ENCODE results near the gene SLC25A1. TPM values are rescaled to one million over a fixed set of nuclear protein-coding genes. Genes with fewer than 3 reads are reported as not detected.

SLC25A1 gene
- total RNA-seq, 5 donors from 2014 or later (not counting 1 experiment from before 2014, with no cell fraction given) = 24.1 to 52.9 (median 45.7) TPM

DNA sequence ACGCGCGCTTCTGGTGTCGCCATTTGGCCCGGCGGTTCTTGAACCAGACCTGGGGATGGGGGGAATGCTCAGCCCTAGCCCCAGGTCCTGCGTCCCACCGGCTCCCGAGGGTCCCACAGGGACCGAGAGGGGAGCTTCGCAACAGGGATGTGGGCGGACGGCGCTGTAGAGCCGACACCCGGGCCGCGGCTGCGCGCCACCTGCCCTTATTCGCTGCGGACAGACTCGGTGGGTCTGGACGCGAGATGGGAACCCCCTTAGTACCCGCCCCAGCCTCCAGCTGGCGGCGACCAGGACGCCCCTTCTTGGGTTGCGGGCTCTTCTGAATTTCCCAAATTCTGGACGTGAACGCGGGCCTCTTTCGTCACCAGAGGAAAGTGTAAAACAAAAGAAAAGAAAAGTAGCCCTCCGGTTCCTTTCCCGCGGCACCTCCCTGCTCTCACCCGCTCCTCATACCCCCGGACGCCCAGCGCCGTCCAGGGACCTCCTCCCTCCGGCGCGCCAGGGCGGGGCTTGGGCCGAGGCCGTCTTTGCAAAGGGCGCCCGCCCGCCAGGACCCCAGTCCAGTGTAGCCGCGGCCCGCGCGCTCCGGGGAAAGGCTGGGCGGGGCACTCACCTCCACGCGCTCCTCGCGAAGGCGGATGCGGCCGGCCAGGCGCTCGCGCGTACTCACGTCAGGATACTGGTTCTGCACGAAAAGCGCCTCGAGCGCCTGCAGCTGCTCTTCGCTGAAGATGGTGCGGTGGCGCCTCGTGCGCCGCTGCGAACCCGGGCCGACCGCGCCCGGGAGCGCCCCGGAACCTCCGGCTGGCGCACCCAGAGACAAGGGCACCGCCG is 29.3 kb downstream of the SLC25A1 start:
- WGBS (ENCODE audit: insufficient coverage) = 5% methylated on average over 92 of the region's 92 CpGs
- Histone ChIP-seq H3K9me3 (no peaks in the 10 kb centered on the region), H3K4me3 (ENCODE audit: control insufficient read depth in 1 of 2, extremely low read depth in 1 of 2, low read length in 1 of 2) (peak overlapping the region; percentile 17 to 33), H3K27ac (ENCODE audit: low read length) (no peak overlapping the region), H3K27me3 (replicated peaks in 1 of 2; ENCODE audit: control insufficient read depth in 2 of 2, extremely low read depth in 1 of 2, insufficient read depth in 2 of 2, low read length in 1 of 2) (peaks cover 8 to 54% of the 10 kb centered on the region in 2 experiments), H3K36me3 (ENCODE audit: control insufficient read depth in 2 of 2, extremely low read depth in 1 of 2, insufficient read depth in 1 of 2, low read length in 1 of 2) (no peaks in the 10 kb centered on the region), H3K4me1 (ENCODE audit: control insufficient read depth in 1 of 2, extremely low read depth in 1 of 2, insufficient read depth in 2 of 2, low read length in 2 of 2) (peaks cover 0 to 15% of the 10 kb centered on the region in 2 experiments)
- peak overlapping the region; percentile 34 to 56 (median 51) for H3K4me3 Mint-ChIP-seq
- ChIA-PET POLR2A (interaction anchor here in 1 of 2 donors (0.6 kb wide), 1 partner anchor 272 kb away, joined by 5 read pairs; no protein-coding TSS in a partner anchor), CTCF (interaction anchor here in 1 of 2 donors (0.6 kb wide), 1 partner anchor 745 kb away, joined by 4 read pairs; no protein-coding TSS in a partner anchor)
- H3K36me3 Mint-ChIP-seq = no peaks in the 10 kb centered on the region
- no peaks in the 10 kb centered on the region for H3K9me3 Mint-ChIP-seq
- peaks cover 25 to 52% of the 10 kb centered on the region in 2 donors for H3K27me3 Mint-ChIP-seq
- ATAC-seq (replicated peaks in 1 of 4) = peak; percentile 24 to 44 (median 34)
- H3K27ac Mint-ChIP-seq = no peak overlapping the region
- peaks cover 14 to 20% (median 18%) of the 10 kb centered on the region in 3 donors for H3K4me1 Mint-ChIP-seq
- peak in 32 of 35 experiments; percentile 7 to 59 (median 31) for DNase-seq

DNA sequence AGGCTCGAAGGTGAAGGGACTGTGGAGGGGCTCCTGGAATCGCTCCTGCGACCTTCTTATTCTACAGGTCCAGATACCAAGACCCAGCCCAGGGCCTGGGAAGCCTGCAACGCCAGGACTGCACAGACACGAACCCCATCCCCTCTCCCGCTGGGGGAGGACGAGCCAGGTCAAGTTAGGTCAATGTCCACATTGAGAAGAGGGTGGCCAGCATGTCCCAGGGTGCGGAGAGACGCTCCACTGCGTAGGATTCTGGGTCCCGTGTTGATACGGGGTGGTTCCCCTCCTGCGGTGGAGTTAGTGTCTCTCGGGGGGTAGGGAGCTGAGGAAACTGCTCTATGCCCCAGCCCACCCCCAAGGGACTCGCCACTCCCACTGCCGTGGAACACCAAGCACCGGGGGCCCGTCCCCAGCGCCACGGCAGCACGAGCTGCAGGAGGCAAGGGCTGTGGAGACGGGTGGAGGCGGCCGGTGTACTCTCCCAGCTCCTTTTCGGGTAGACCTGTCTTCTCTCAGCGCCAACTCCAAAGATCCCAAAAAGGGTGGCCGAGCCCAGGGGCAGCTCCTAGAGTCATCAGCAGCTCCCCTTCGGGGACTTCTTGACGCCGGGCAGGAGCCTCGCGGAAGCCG is 30.0 kb downstream of the SLC25A1 start:
- Histone ChIP-seq H3K27ac (ENCODE audit: low read length) (no peak overlapping the region), H3K9me3 (no peaks in the 10 kb centered on the region), H3K4me3 (ENCODE audit: control insufficient read depth in 1 of 2, extremely low read depth in 1 of 2, low read length in 1 of 2) (no peak overlapping the region), H3K4me1 (ENCODE audit: control insufficient read depth in 1 of 2, extremely low read depth in 1 of 2, insufficient read depth in 2 of 2, low read length in 2 of 2) (peaks cover 3 to 22% of the 10 kb centered on the region in 2 experiments), H3K27me3 (replicated peaks in 1 of 2; ENCODE audit: control insufficient read depth in 2 of 2, extremely low read depth in 1 of 2, insufficient read depth in 2 of 2, low read length in 1 of 2) (peaks cover 8 to 52% of the 10 kb centered on the region in 2 experiments), H3K36me3 (ENCODE audit: control insufficient read depth in 2 of 2, extremely low read depth in 1 of 2, insufficient read depth in 1 of 2, low read length in 1 of 2) (no peaks in the 10 kb centered on the region)
- ChIA-PET POLR2A (no interaction called here), CTCF (interaction anchor here in 1 of 2 donors (0.6 kb wide), 1 partner anchor 746 kb away, joined by 4 read pairs; no protein-coding TSS in a partner anchor)
- no peak overlapping the region for H3K27ac Mint-ChIP-seq
- 43% methylated on average over 27 of the region's 33 CpGs for WGBS (ENCODE audit: insufficient coverage)
- peak overlapping the region in 2 of 3 donors; percentile 17 to 51 for H3K4me3 Mint-ChIP-seq
- DNase-seq = no peak
- peaks cover 21 to 48% of the 10 kb centered on the region in 2 donors for H3K27me3 Mint-ChIP-seq
- H3K9me3 Mint-ChIP-seq = no peaks in the 10 kb centered on the region
- ATAC-seq (replicated peaks in 1 of 4) = no peak
- no peaks in the 10 kb centered on the region for H3K36me3 Mint-ChIP-seq
- peaks cover 21 to 24% (median 24%) of the 10 kb centered on the region in 3 donors for H3K4me1 Mint-ChIP-seq

DNA sequence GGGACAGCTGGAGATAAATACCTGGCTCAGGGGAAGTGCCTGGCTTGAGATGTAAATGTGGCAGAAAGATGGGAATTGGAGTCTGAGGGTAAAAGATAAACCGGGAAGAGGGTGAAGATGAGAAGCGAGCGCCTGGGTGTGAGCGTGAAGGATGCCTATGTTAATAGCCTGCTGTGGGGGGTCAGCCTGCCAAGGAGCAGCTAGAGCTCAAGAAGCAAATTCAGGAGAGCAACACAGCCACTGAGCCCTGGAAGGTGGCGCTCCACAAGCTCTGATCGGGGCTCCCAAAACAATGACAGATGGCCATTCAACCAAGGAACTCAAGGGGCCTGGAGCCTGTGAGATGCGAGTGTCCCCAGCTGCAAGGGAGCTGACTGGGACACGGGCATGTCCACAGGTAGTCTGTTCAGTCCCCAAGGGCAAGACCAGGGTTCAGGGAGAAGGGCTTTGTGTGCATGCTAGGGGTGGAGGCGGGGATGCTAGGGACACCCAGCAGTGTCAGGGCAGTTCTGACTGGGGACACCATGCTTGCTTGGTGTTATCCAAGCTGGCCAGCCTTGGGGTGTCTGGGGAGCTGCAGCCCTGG is 31.2 kb downstream of the SLC25A1 start:
- Mint-ChIP-seq H3K36me3 (no peaks in the 10 kb centered on the region), H3K27ac (no peak overlapping the region), H3K9me3 (no peaks in the 10 kb centered on the region), H3K4me1 (peaks cover 22 to 35% (median 31%) of the 10 kb centered on the region in 3 donors), H3K27me3 (peaks cover 15 to 39% of the 10 kb centered on the region in 2 donors), H3K4me3 (no peak overlapping the region)
- no peak for ATAC-seq (replicated peaks in 1 of 4)
- H3K9me3 ChIP-seq = no peaks in the 10 kb centered on the region
- DNase-seq = no peak
- peaks cover 3 to 28% of the 10 kb centered on the region in 2 experiments for H3K4me1 ChIP-seq (ENCODE audit: control insufficient read depth in 1 of 2, extremely low read depth in 1 of 2, insufficient read depth in 2 of 2, low read length in 2 of 2)
- WGBS (ENCODE audit: insufficient coverage) = 55% methylated on average over 9 of the region's 9 CpGs
- peaks cover 0 to 4% of the 10 kb centered on the region in 2 donors for H3K36me3 ChIP-seq (ENCODE audit: control insufficient read depth in 2 of 2, extremely low read depth in 1 of 2, insufficient read depth in 1 of 2, low read length in 1 of 2)
- no peak overlapping the region for H3K4me3 ChIP-seq (ENCODE audit: control insufficient read depth in 1 of 2, extremely low read depth in 1 of 2, low read length in 1 of 2)
- H3K27ac ChIP-seq (ENCODE audit: low read length) = no peak overlapping the region
- POLR2A ChIA-PET = interaction anchor here in 1 of 2 donors (0.6 kb wide), 1 partner anchor 34 kb away, joined by 3 read pairs; no protein-coding TSS in a partner anchor
- peaks cover 8 to 40% of the 10 kb centered on the region in 2 experiments for H3K27me3 ChIP-seq (replicated peaks in 1 of 2; ENCODE audit: control insufficient read depth in 2 of 2, extremely low read depth in 1 of 2, insufficient read depth in 2 of 2, low read length in 1 of 2)
- CTCF ChIA-PET = no interaction called here

DNA sequence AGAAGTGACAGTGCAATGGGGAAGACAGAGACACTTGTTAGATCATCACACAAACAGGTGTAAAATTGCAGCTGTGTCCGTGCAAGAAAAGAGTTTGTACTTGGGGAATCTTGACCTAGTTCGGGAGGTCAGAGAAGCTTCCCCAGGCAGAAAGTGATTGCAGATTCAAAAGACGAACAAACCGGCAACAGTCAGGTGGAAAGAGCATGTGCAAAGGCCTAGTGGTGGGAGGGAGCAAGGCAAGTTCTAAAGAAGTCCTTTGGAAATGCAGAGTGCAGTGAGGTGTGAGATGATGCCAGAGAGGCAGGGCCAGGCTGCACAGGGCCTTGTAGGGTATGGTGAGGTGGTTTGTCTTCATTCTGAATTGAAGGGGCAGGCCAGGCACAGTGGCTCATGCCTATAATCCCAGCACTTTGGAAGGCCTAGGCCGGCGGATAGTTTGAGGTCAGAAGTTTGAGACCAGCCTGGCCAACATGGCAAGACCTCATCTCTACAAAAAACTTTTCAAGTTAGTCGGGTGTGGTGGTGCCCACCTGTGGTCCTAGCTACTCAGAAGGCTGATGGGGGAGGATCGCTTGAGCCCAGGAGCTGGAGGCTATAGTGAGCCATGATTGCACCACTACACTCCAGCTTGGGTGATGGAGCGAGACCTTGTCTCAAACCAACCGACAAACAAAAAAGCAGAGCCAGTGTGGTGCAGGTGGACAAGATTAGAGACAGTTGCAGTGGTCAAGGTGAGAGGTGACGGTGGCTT is 32.1 kb downstream of the SLC25A1 start:
- no peak for ATAC-seq (replicated peaks in 1 of 4)
- H3K36me3 ChIP-seq (ENCODE audit: control insufficient read depth in 2 of 2, extremely low read depth in 1 of 2, insufficient read depth in 1 of 2, low read length in 1 of 2) = peaks cover 5 to 12% of the 10 kb centered on the region in 2 donors
- H3K27ac ChIP-seq (ENCODE audit: low read length) = no peak overlapping the region
- H3K4me3 Mint-ChIP-seq = no peak overlapping the region
- H3K4me3 ChIP-seq (ENCODE audit: control insufficient read depth in 1 of 2, extremely low read depth in 1 of 2, low read length in 1 of 2) = no peak overlapping the region
- WGBS (ENCODE audit: insufficient coverage) = 79% methylated on average over 8 of the region's 11 CpGs
- peaks cover 7 to 30% of the 10 kb centered on the region in 2 donors for H3K27me3 Mint-ChIP-seq
- no peaks in the 10 kb centered on the region for H3K9me3 Mint-ChIP-seq
- H3K27me3 ChIP-seq (replicated peaks in 1 of 2; ENCODE audit: control insufficient read depth in 2 of 2, extremely low read depth in 1 of 2, insufficient read depth in 2 of 2, low read length in 1 of 2) = peaks cover 4 to 31% of the 10 kb centered on the region in 2 experiments
- POLR2A ChIA-PET = interaction anchor here in 1 of 2 donors (0.6 kb wide), 1 partner anchor 33 kb away, joined by 3 read pairs; no protein-coding TSS in a partner anchor
- no peak for DNase-seq
- CTCF ChIA-PET = interaction anchor here in 1 of 2 donors (3.2 kb wide), 1 partner anchor 484 kb away, joined by 25 read pairs; no protein-coding TSS in a partner anchor
- no peak overlapping the region for H3K27ac Mint-ChIP-seq
- no peaks in the 10 kb centered on the region for H3K9me3 ChIP-seq
- peaks cover 3 to 30% of the 10 kb centered on the region in 2 experiments for H3K4me1 ChIP-seq (ENCODE audit: control insufficient read depth in 1 of 2, extremely low read depth in 1 of 2, insufficient read depth in 2 of 2, low read length in 2 of 2)
- H3K36me3 Mint-ChIP-seq = peaks cover under 1% of the 10 kb centered on the region
- H3K4me1 Mint-ChIP-seq = peaks cover 22 to 34% (median 28%) of the 10 kb centered on the region in 3 donors

DNA sequence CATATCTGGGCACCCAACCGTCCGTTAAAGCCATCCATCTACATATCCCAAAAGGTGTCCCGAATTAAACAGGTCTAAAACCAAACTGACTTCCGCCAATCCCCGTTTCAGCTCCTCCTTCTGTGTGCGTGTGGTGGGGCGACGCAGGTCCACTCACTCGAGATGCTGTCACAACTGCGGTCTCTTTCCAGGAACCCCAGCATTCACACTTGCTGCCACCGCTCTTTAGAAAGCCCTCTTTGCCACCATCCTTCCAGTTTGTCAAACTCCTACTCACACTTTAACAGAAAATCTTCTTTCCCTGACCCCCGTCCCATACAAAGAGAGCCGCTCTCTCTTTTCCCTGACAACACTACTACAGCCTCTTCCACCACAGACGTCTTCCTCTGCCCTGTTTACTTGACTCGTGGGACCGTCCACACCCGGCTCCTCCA is 34.6 kb downstream of the SLC25A1 start:
- H3K27me3 Mint-ChIP-seq = peaks cover 0 to 20% of the 10 kb centered on the region in 2 donors
- H3K27ac ChIP-seq (ENCODE audit: low read length) = peak overlapping the region; percentile 82
- ATAC-seq (replicated peaks in 1 of 4) = peak in 2 of 4 experiments; percentile 3 to 15
- peak overlapping the region; percentile 95 for H3K27ac Mint-ChIP-seq
- POLR2A ChIA-PET = interaction anchor here in 1 of 2 donors (0.6 kb wide), 1 partner anchor 238 kb away, joined by 4 read pairs; no protein-coding TSS in a partner anchor
- H3K36me3 Mint-ChIP-seq = peaks cover 18% of the 10 kb centered on the region
- peaks cover 3 to 18% of the 10 kb centered on the region in 2 experiments for H3K4me1 ChIP-seq (ENCODE audit: control insufficient read depth in 1 of 2, extremely low read depth in 1 of 2, insufficient read depth in 2 of 2, low read length in 2 of 2)
- CTCF ChIA-PET = interaction anchor here (0.6 to 3.2 kb wide), 10 partner anchors 10 to 586 kb away, joined by 3 to 25 read pairs (median 4); partner anchors contain the start of gene CDC45 (in 1 of the 2)
- 2% methylated on average over 14 of the region's 17 CpGs for WGBS (ENCODE audit: insufficient coverage)
- no peaks in the 10 kb centered on the region for H3K9me3 ChIP-seq
- H3K4me3 ChIP-seq (ENCODE audit: control insufficient read depth in 1 of 2, extremely low read depth in 1 of 2, low read length in 1 of 2) = peak overlapping the region; percentile 73 to 91
- H3K4me3 Mint-ChIP-seq = peak overlapping the region; percentile 98 to 100 (median 99)
- H3K9me3 Mint-ChIP-seq = no peaks in the 10 kb centered on the region
- H3K36me3 ChIP-seq (ENCODE audit: control insufficient read depth in 2 of 2, extremely low read depth in 1 of 2, insufficient read depth in 1 of 2, low read length in 1 of 2) = peaks cover 14 to 36% of the 10 kb centered on the region in 2 donors
- peak in 28 of 35 experiments; percentile 16 to 56 (median 32) for DNase-seq
- peaks cover 16 to 28% (median 23%) of the 10 kb centered on the region in 3 donors for H3K4me1 Mint-ChIP-seq
- H3K27me3 ChIP-seq (replicated peaks in 1 of 2; ENCODE audit: control insufficient read depth in 2 of 2, extremely low read depth in 1 of 2, insufficient read depth in 2 of 2, low read length in 1 of 2) = peaks cover 2 to 18% of the 10 kb centered on the region in 2 experiments

All from T-cell (primary cell).